Astrocyte (in vitro differentiated cells and primary cell): ENCODE data around the gene PKNOX1. TPM values are rescaled to one million over a fixed set of nuclear protein-coding genes. Genes with fewer than 3 reads are reported as not detected.
"Not testable (repeated sequence)": the region's sequence is repeated elsewhere in the genome, so short reads cannot be mapped to it uniquely, and the experiment has no call there.

Source experiments
- DNase-seq: peaks from one replicate; pipeline ENCODE4 v3.0.0-alpha.2; 2010; ENCODE audit warnings: low read depth
- FAIRE-seq: peaks from 2 replicates; lab custom pipeline; 2011; peaks lifted over from hg19 to GRCh38; lab: Jason Lieb, UNC
- H2AFZ ChIP-seq: 2 replicates; pipeline ENCODE4 v1.6.0; 2012; ENCODE audit warnings: low read depth, low read length, inconsistent platforms
- H3K27ac ChIP-seq: 2 replicates; pipeline ENCODE4 v1.5.1; 2011; ENCODE audit warnings: low read depth, low read length, inconsistent platforms
- H3K27me3 ChIP-seq: 2 replicates; pipeline ENCODE4 v1.6.0; 2011; ENCODE audit warnings: low read length, inconsistent platforms; ENCODE audit not compliant: insufficient read depth
- H3K36me3 ChIP-seq: 2 replicates; pipeline ENCODE4 v1.5.1; 2011; ENCODE audit warnings: low read length, inconsistent platforms; ENCODE audit not compliant: insufficient read depth
- H3K4me1 ChIP-seq: 2 replicates; pipeline ENCODE4 v1.5.1; 2011; ENCODE audit warnings: low read length, inconsistent platforms; ENCODE audit not compliant: insufficient read depth
- H3K4me2 ChIP-seq: 2 replicates; pipeline ENCODE4 v1.6.0; 2012; ENCODE audit warnings: low read length, inconsistent platforms
- H3K4me3 ChIP-seq: 2 replicates; pipeline ENCODE4 v1.5.1; 2011; ENCODE audit warnings: low read depth, mild to moderate bottlenecking, low read length, inconsistent platforms; ENCODE audit not compliant: insufficient read depth
- H3K79me2 ChIP-seq: 2 replicates; pipeline ENCODE4 v1.6.0; 2012; ENCODE audit warnings: mild to moderate bottlenecking, low read length, inconsistent platforms; ENCODE audit not compliant: insufficient read depth
- H3K9ac ChIP-seq: 2 replicates; pipeline ENCODE4 v1.6.0; 2012; ENCODE audit warnings: mild to moderate bottlenecking, low read length, inconsistent platforms
- H3K9me3 ChIP-seq: 2 replicates; pipeline ENCODE4 v1.5.1; 2012; ENCODE audit warnings: low read depth, mild to moderate bottlenecking, low read length, inconsistent platforms; ENCODE audit not compliant: insufficient read depth
- H4K20me1 ChIP-seq: 2 replicates; pipeline ENCODE4 v1.6.0; 2012; ENCODE audit warnings: low read length, inconsistent platforms; ENCODE audit not compliant: insufficient read depth
- H3K27ac Mint-ChIP-seq: one replicate; pipeline ENCODE4 v1.8.0; 2021; ENCODE audit warnings: mild to moderate bottlenecking, mixed read lengths; ENCODE audit not compliant: unreplicated experiment
- H3K27me3 Mint-ChIP-seq: one replicate; pipeline ENCODE4 v1.8.0; 2021; ENCODE audit warnings: low read depth, mixed read lengths; ENCODE audit not compliant: unreplicated experiment
- H3K36me3 Mint-ChIP-seq: one replicate; pipeline ENCODE4 v1.8.0; 2021; ENCODE audit warnings: low read depth, mixed read lengths; ENCODE audit not compliant: unreplicated experiment
- H3K4me1 Mint-ChIP-seq: one replicate; pipeline ENCODE4 v1.8.0; 2021; ENCODE audit warnings: low read depth, mixed read lengths; ENCODE audit not compliant: unreplicated experiment
- H3K4me3 Mint-ChIP-seq: one replicate; pipeline ENCODE4 v1.8.0; 2021; ENCODE audit warnings: mild to moderate bottlenecking, moderate library complexity, mixed read lengths; ENCODE audit not compliant: unreplicated experiment
- H3K9me3 Mint-ChIP-seq: one replicate; pipeline ENCODE4 v1.8.0; 2021; ENCODE audit warnings: mild to moderate bottlenecking, mixed read lengths; ENCODE audit not compliant: unreplicated experiment
- EZH2 ChIP-seq: IDR thresholded peaks from 2 replicates; pipeline ENCODE4 v1.6.1; 2012; ENCODE audit warnings: mild to moderate bottlenecking, low read length, inconsistent platforms; ENCODE audit not compliant: insufficient read depth
- total RNA-seq: library from RNA; stranded (reverse); gene quantifications from 2 replicates; pipeline ENCODE4 v1.2.1, GENCODE V29; 2021
- TF ChIP-seq, protein P1 (sequence below): IDR thresholded peaks from 2 replicates; pipeline ENCODE4 v1.5.1; 2011; ENCODE audit warnings: low read depth, mild to moderate bottlenecking, inconsistent platforms, low read length, moderate library complexity; ENCODE audit not compliant: insufficient read depth

The PKNOX1 gene
- total RNA-seq, 1 donor from 2014 or later, result 11.2 TPM

DNA sequence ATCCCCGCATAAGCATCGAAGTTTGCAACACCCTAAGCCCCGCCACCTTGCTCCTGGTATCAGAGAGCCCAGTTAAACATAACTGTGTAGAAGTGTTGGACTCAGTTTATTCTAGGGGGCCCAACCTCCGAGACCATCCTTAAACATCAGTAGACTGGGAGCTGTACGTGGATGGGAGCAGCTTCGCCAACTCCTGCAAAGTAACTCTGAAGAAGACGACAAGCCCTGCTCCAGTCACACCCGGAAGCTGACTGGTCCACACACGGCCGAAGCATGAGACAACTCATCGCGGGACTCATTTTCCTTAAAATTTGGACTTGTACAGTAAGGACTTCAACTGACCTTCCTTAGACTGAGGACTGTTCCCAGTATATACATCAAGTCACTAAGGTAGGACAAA is 40.4 kb upstream of the PKNOX1 start:
- H3K27ac Mint-ChIP-seq, H3K4me3 ChIP-seq, H3K27ac ChIP-seq, H3K4me3 Mint-ChIP-seq, H4K20me1 ChIP-seq, H3K79me2 ChIP-seq, H3K9me3 ChIP-seq, H2AFZ ChIP-seq, FAIRE-seq, H3K36me3 Mint-ChIP-seq, DNase-seq, H3K27me3 Mint-ChIP-seq, H3K9ac ChIP-seq, H3K9me3 Mint-ChIP-seq, H3K4me2 ChIP-seq, H3K36me3 ChIP-seq, H3K27me3 ChIP-seq, H3K4me1 ChIP-seq: not testable (repeated sequence)
- peaks cover 14% of the 10 kb centered on the region for H3K4me1 Mint-ChIP-seq

DNA sequence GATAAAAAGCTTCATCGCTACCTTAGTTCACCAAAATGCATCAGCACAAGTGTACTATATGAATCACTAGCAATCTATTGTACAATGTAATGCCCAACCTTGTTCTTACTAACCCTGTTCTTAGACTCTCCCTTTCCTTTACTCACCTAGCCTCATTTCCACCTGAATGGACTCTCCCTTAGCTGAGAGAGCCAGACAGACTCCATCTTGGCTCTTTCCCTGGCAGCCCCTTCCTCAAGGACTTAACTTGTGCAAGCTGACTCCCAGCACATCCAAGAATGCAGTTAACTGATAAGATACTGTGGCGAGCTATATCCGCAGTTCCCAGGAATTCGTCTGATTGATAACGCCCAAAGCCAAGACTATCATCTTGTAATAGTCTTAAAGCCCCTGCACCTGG is 38.0 kb upstream of the PKNOX1 start:
- not testable (repeated sequence) for H4K20me1 ChIP-seq, H3K9me3 ChIP-seq, H3K4me3 ChIP-seq, H3K36me3 ChIP-seq, H3K27me3 Mint-ChIP-seq, H3K27me3 ChIP-seq, H3K27ac Mint-ChIP-seq, FAIRE-seq, DNase-seq, H3K9me3 Mint-ChIP-seq, H3K79me2 ChIP-seq, H3K27ac ChIP-seq, H3K4me1 ChIP-seq, H3K9ac ChIP-seq, H3K36me3 Mint-ChIP-seq, H3K4me2 ChIP-seq, H3K4me3 Mint-ChIP-seq, H2AFZ ChIP-seq
- H3K4me1 Mint-ChIP-seq, result peaks cover 22% of the 10 kb centered on the region

DNA sequence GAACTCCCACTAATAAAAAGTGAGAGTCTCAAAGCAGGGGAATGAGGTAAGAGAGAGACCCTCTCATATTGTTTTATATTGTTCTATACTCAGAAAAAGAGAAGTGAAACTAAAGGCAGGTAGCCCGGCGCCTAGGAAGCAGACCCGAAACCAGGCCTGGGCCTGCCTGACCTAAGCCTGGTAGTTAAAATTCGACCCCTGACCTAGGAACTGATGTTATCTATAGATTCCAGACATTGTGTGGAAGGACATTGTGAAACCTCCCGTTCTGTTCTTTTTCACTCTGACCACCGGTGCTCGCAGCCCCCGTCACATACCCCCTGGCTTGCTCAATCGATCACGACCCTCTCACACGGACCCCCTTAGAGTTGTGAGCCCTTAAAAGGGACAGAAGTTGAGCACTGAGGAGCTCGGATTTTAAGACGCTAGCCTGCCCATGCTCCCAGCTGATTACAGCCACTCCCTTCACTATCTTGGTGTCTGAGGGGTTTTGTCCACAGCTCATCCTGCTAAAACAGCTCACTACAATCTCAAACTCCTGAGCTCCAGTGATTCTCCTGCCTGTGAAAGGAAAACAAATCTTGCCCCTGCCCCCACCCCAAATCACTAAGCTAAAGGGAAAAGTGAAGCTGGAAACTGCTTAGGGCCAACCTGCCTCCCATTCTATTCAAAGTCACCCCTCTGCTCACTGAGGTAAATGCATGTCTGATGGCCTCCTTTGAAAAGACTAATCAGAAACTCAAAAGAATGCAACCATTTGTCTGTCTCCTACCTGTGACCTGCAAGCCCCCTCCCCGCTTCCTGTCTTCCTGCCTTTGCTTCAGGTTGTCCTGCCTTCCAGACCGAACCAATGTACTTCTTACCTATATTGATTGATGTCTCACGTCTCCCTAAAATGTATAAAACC is 37.1 kb upstream of the PKNOX1 start:
- H3K4me2 ChIP-seq, FAIRE-seq, H3K4me1 ChIP-seq, H3K9ac ChIP-seq, H3K36me3 ChIP-seq, H3K27ac ChIP-seq, H3K79me2 ChIP-seq, H3K4me3 Mint-ChIP-seq, H3K36me3 Mint-ChIP-seq, DNase-seq, H4K20me1 ChIP-seq, H3K27me3 ChIP-seq, H3K27ac Mint-ChIP-seq, H3K27me3 Mint-ChIP-seq, H2AFZ ChIP-seq, H3K9me3 ChIP-seq, H3K9me3 Mint-ChIP-seq, H3K4me3 ChIP-seq: not testable (repeated sequence)
- peaks cover 22% of the 10 kb centered on the region for H3K4me1 Mint-ChIP-seq

DNA sequence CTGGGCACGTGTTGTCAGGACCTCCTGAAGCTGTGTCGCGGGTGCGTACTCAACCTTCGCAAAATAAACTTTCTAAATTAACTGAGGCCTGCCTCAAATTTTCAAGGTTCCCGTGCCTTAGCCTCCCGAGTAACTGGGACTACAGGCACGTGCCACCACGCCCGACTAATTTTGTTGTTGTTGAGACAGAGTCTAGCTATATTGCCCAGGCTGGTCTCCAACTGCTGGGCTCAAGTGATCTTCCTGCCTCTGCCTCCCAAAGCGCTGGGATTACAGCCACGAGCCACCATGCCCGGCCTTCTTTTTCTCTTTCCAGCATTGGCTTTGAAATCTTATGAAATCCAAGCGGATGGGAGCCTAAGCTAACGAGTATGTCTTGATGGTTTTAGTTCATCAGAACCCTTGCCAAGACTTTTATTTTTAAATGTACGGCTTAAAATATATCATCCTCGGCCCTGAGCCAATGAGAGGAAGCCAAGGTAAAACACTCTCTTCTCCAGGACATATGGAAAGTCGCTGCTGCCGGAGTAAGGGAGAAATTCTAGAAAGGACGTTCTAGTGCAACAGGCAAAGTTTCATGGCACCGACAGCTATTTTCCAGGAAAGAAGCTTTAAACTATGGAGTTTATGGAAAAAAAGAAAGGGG is 36.3 kb upstream of the PKNOX1 start:
- H3K36me3 ChIP-seq, result no peaks in the 10 kb centered on the region
- H3K4me1 ChIP-seq, result peaks cover 8% of the 10 kb centered on the region
- H2AFZ ChIP-seq, result no peak overlapping the region
- Mint-ChIP-seq H3K4me3 (no peak overlapping the region), H3K9me3 (no peaks in the 10 kb centered on the region), H3K27me3 (no peaks in the 10 kb centered on the region), H3K27ac (no peak overlapping the region), H3K36me3 (peaks cover 2% of the 10 kb centered on the region), H3K4me1 (peaks cover 17% of the 10 kb centered on the region)
- FAIRE-seq (no peak), DNase-seq (no peak)
- no peak overlapping the region for H3K27ac ChIP-seq
- no peaks in the 10 kb centered on the region for H4K20me1 ChIP-seq
- H3K27me3 ChIP-seq, result no peaks in the 10 kb centered on the region
- no peak overlapping the region for H3K9ac ChIP-seq
- no peak overlapping the region for H3K4me2 ChIP-seq
- TF ChIP-seq, protein P1, sequence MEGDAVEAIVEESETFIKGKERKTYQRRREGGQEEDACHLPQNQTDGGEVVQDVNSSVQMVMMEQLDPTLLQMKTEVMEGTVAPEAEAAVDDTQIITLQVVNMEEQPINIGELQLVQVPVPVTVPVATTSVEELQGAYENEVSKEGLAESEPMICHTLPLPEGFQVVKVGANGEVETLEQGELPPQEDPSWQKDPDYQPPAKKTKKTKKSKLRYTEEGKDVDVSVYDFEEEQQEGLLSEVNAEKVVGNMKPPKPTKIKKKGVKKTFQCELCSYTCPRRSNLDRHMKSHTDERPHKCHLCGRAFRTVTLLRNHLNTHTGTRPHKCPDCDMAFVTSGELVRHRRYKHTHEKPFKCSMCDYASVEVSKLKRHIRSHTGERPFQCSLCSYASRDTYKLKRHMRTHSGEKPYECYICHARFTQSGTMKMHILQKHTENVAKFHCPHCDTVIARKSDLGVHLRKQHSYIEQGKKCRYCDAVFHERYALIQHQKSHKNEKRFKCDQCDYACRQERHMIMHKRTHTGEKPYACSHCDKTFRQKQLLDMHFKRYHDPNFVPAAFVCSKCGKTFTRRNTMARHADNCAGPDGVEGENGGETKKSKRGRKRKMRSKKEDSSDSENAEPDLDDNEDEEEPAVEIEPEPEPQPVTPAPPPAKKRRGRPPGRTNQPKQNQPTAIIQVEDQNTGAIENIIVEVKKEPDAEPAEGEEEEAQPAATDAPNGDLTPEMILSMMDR, result no peak
- no peak for TF ChIP-seq EZH2
- no peaks in the 10 kb centered on the region for H3K9me3 ChIP-seq
- no peaks in the 10 kb centered on the region for H3K79me2 ChIP-seq
- no peak overlapping the region for H3K4me3 ChIP-seq

DNA sequence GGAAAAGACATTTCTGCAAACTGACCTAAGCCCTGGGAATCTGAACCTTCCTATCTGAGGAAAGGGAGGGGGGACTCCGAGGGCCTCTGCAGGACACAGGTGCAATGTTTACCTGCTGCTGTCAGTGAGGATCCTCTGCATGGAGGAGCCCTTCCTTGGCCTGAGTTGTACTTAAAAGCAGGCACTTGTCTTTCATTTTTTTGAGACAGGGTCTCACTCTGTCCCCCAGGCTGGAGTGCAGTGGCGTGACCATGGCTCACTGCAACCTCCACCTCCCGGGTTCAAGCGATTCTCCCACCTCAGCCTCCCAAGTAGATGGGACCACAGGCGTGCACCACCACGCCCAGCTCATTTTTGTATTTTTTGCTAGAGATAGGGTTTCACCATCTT is 35.8 kb upstream of the PKNOX1 start:
- DNase-seq, H3K36me3 Mint-ChIP-seq, H2AFZ ChIP-seq, H3K9ac ChIP-seq, H3K4me2 ChIP-seq, H3K27ac Mint-ChIP-seq, H3K4me3 ChIP-seq, H3K9me3 Mint-ChIP-seq, FAIRE-seq, H3K27me3 Mint-ChIP-seq, H3K4me1 ChIP-seq, H3K4me3 Mint-ChIP-seq, H3K9me3 ChIP-seq, H3K27me3 ChIP-seq, H3K36me3 ChIP-seq, H3K79me2 ChIP-seq, H4K20me1 ChIP-seq, H3K27ac ChIP-seq: not testable (repeated sequence)
- peaks cover 16% of the 10 kb centered on the region for H3K4me1 Mint-ChIP-seq
